K562 (cell line): ENCODE results near the gene SULT2B1. TPM values are rescaled to one million over a fixed set of nuclear protein-coding genes. Genes with fewer than 3 reads are reported as not detected.

ENCODE experiments used
- ATF2 ChIP-seq: sonication (generic); formaldehyde crosslinking; IDR thresholded peaks from 2 replicates; pipeline ENCODE4 v1.8.1; 2022; ENCODE audit warnings: missing genetic modification reagents
- ELK3 ChIP-seq: fragments of 450-650 bp; formaldehyde crosslinking; IDR thresholded peaks from 2 replicates; pipeline ENCODE4 v1.4.0; 2020; ENCODE audit warnings: mild to moderate bottlenecking
- FOXA3 ChIP-seq, 2 experiments: fragments of 450-650 bp in 1 of 2; sonication (generic) in 1 of 2; formaldehyde crosslinking; IDR thresholded peaks in 1 of 2; conservative IDR thresholded peaks in 1 of 2; 2 replicates each; pipeline versions ENCODE4 v1.4.0 to v1.8.0; 2020 to 2022; ENCODE audit warnings: mild to moderate bottlenecking in 2 of 2, missing genetic modification reagents in 1 of 2
- MBD2 ChIP-seq: sonication (generic); IDR thresholded peaks from 2 replicates; pipeline ENCODE4 v1.6.1; 2016; ENCODE audit warnings: low read depth, borderline replicate concordance
- NFIX ChIP-seq: fragments of 250-450 bp; sonication (Bioruptor Pico); IDR thresholded peaks from 2 replicates; pipeline ENCODE4 v1.4.0; 2020; ENCODE audit warnings: low read depth, mild to moderate bottlenecking, moderate library complexity
- RB1 ChIP-seq: fragments of 450-650 bp; IDR thresholded peaks from 2 replicates; pipeline ENCODE4 v1.6.1; 2017; ENCODE audit warnings: low read depth, mild to moderate bottlenecking
- RCOR1 ChIP-seq, 2 experiments: IDR thresholded peaks; 2 replicates each; pipeline ENCODE4 v1.6.1; 2012; ENCODE audit warnings: low read depth in 2 of 2, low read length in 2 of 2, borderline replicate concordance in 1 of 2, improper control_type of control experiment in 1 of 2
- SREBF2 ChIP-seq: sonication (generic); formaldehyde crosslinking; IDR thresholded peaks from 2 replicates; pipeline ENCODE4 v1.4.0; 2020; ENCODE audit warnings: mild to moderate bottlenecking, missing genetic modification reagents
- TRIM24 ChIP-seq, 2 experiments: fragments of 450-650 bp; IDR thresholded peaks; 2 replicates each; pipeline ENCODE4 v1.6.1; 2016
- XRCC4 ChIP-seq: IDR thresholded peaks from one replicate; pipeline ENCODE4 v1.6.1; 2011; ENCODE audit not compliant: insufficient read depth, insufficient read length; ENCODE audit errors: extremely low read depth
- polyA plus RNA-seq, 8 experiments: library from polyadenylated mRNA; depleted of rRNA in 4 of 8; stranded (reverse) in 5 of 8; unstranded in 3 of 8; fragments of >200 nt; fragmentation: Nextera tagmentation in 2 of 8; fragmentation: Illumina TruSeq in 1 of 8; extraction: Ambion mirVana in 2 of 8; extraction: Trizol in 1 of 8; gene quantifications; 2 replicates each; pipeline versions ENCODE4 v1.2.1 to v1.2.3, GENCODE V29; 2011 to 2014; ENCODE audit warnings: inconsistent platforms in 1 of 8, missing spikeins in 1 of 8
- total RNA-seq, 7 experiments: library from RNA; depleted of rRNA in 6 of 7; stranded (reverse); fragments of >200 nt in 6 of 7; fragmentation: Illumina TruSeq in 2 of 7; extraction: Trizol in 2 of 7; gene quantifications; 2 replicates each; pipeline versions ENCODE4 v1.2.1 to v1.2.3, GENCODE V29; 2011 to 2021; ENCODE audit warnings: low replicate concordance in 1 of 7
- TF ChIP-seq, protein P1 (sequence below): fragments of 250-450 bp; sonication (Bioruptor Pico); IDR thresholded peaks from 2 replicates; pipeline ENCODE4 v1.5.1; 2021; ENCODE audit warnings: mild to moderate bottlenecking
- TF ChIP-seq, protein P2 (sequence below): sonication (generic); formaldehyde crosslinking; IDR thresholded peaks from 2 replicates; pipeline ENCODE4 v1.8.1; 2023; ENCODE audit warnings: missing genetic modification reagents, mild to moderate bottlenecking, borderline replicate concordance

Gene SULT2B1
- total and polyA plus RNA-seq, 9 of the 15 experiments (the other 6 are each of a cell fraction or from before 2014, with no cell fraction given), result 0.09 to 0.62 (median 0.22) TPM; not detected in 2

GRCh38 chr19:48614436-48615230 lies 62.7 kb downstream of the SULT2B1 start, which contains the start of gene FAM83E (continued):
- TF ChIP-seq, protein P1, sequence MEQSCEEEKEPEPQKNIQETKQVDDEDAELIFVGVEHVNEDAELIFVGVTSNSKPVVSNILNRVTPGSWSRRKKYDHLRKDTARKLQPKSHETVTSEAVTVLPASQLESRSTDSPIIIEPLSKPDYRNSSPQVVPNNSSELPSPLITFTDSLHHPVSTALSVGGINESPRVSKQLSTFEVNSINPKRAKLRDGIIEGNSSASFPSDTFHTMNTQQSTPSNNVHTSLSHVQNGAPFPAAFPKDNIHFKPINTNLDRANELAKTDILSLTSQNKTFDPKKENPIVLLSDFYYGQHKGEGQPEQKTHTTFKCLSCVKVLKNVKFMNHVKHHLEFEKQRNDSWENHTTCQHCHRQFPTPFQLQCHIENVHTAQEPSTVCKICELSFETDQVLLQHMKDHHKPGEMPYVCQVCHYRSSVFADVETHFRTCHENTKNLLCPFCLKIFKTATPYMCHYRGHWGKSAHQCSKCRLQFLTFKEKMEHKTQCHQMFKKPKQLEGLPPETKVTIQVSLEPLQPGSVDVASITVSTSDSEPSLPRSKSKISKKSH (CRISPR knock-in tag), result no peak
- peak in 1 of 2 experiments; percentile 39; a peak in 1 of 4 replicates for TF ChIP-seq TRIM24 (IDR thresholded peaks at IDR 0.05)
- TF ChIP-seq NFIX, result no peak
- no peak for TF ChIP-seq XRCC4
- TF ChIP-seq RB1, result peak; percentile 19; the same call in 1 of the 2 replicates
- no peak for TF ChIP-seq ELK3
- TF ChIP-seq FOXA3 (CRISPR knock-in tag; conservative IDR thresholded peaks at IDR 0.05 in 1 of 2, IDR thresholded peaks at IDR 0.05 in 1 of 2), result peak; percentile 59 to 83; a peak in 3 of 4 replicates
- TF ChIP-seq MBD2, result peak; percentile 47
- TF ChIP-seq SREBF2, result no peak
- TF ChIP-seq ATF2 (CRISPR knock-in tag), result 0 out of 2 replicates have a peak, but pooled peaks have one; percentile 31
- TF ChIP-seq RCOR1 (IDR thresholded peaks at IDR 0.05; ENCODE audit: borderline replicate concordance in 1 of 2, low read depth in 2 of 2, low read length in 2 of 2), result no peak
- TF ChIP-seq, protein P2, sequence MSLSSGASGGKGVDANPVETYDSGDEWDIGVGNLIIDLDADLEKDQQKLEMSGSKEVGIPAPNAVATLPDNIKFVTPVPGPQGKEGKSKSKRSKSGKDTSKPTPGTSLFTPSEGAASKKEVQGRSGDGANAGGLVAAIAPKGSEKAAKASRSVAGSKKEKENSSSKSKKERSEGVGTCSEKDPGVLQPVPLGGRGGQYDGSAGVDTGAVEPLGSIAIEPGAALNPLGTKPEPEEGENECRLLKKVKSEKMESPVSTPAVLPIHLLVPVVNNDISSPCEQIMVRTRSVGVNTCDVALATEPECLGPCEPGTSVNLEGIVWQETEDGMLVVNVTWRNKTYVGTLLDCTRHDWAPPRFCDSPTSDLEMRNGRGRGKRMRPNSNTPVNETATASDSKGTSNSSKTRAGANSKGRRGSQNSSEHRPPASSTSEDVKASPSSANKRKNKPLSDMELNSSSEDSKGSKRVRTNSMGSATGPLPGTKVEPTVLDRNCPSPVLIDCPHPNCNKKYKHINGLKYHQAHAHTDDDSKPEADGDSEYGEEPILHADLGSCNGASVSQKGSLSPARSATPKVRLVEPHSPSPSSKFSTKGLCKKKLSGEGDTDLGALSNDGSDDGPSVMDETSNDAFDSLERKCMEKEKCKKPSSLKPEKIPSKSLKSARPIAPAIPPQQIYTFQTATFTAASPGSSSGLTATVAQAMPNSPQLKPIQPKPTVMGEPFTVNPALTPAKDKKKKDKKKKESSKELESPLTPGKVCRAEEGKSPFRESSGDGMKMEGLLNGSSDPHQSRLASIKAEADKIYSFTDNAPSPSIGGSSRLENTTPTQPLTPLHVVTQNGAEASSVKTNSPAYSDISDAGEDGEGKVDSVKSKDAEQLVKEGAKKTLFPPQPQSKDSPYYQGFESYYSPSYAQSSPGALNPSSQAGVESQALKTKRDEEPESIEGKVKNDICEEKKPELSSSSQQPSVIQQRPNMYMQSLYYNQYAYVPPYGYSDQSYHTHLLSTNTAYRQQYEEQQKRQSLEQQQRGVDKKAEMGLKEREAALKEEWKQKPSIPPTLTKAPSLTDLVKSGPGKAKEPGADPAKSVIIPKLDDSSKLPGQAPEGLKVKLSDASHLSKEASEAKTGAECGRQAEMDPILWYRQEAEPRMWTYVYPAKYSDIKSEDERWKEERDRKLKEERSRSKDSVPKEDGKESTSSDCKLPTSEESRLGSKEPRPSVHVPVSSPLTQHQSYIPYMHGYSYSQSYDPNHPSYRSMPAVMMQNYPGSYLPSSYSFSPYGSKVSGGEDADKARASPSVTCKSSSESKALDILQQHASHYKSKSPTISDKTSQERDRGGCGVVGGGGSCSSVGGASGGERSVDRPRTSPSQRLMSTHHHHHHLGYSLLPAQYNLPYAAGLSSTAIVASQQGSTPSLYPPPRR (CRISPR knock-in tag), result no peak
